Nephron (organoid): ENCODE data around the gene CYP1A1.

Source experiments
- H3K27ac Mint-ChIP-seq, 3 experiments: 2 replicates each; pipeline ENCODE4 v1.8.0; 2020; ENCODE audit warnings: mixed read lengths in 3 of 3, mild to moderate bottlenecking in 2 of 3, moderate library complexity in 1 of 3
- H3K27me3 Mint-ChIP-seq: 2 replicates; pipeline ENCODE4 v1.8.0; 2021; ENCODE audit warnings: low read depth, mild to moderate bottlenecking, moderate library complexity, mixed read lengths
- H3K36me3 Mint-ChIP-seq: 2 replicates; pipeline ENCODE4 v1.8.0; 2020; ENCODE audit warnings: low read depth, mixed read lengths
- H3K4me1 Mint-ChIP-seq: 2 replicates; pipeline ENCODE4 v1.8.0; 2020; ENCODE audit warnings: mixed read lengths
- H3K4me3 Mint-ChIP-seq, 3 experiments: 2 replicates each; pipeline ENCODE4 v1.8.0; 2020; ENCODE audit warnings: mild to moderate bottlenecking in 3 of 3, mixed read lengths in 3 of 3, moderate library complexity in 2 of 3
- H3K9me3 Mint-ChIP-seq: 2 replicates; pipeline ENCODE4 v1.8.0; 2020; ENCODE audit warnings: mixed read lengths
- CTCF ChIP-seq, 3 experiments: fragments of 200-600 bp; sonication (generic); IDR thresholded peaks; one replicate each; pipeline ENCODE4 v1.5.0; 2021; ENCODE audit warnings: antibody characterized with exemption in 3 of 3; ENCODE audit not compliant: unreplicated experiment in 3 of 3

The CYP1A1 gene

GRCh38 chr15:74725225-74725774 is at the start of gene CYP1A1:
Gene CYP1A1 (minus strand): TSS chr15:74725528. CDS start chr15:74723097, 2,431 bp downstream.
- no peaks in the 10 kb centered on the region for H3K4me1 Mint-ChIP-seq
- no peak for TF ChIP-seq CTCF (IDR thresholded peaks at IDR 0.05; ENCODE audit: unreplicated experiment in 3 of 3)
- no peak within 1 kb of the TSS for H3K27ac Mint-ChIP-seq
- peak within 1 kb of the TSS; percentile 72 to 81 (median 74) for H3K4me3 Mint-ChIP-seq
- H3K27me3 Mint-ChIP-seq, result peaks cover 59% of the 10 kb centered on the region
- H3K36me3 Mint-ChIP-seq, result peaks cover 7% of the 10 kb centered on the region
- H3K9me3 Mint-ChIP-seq, result peaks cover 3% of the 10 kb centered on the region

- H3K27me3 Mint-ChIP-seq, result peaks cover 6% of the 10 kb centered on the region
Measured at GRCh38 chr15:74773731-74774252, 48.5 kb upstream of the CYP1A1 start.

GRCh38 chr15:74773329-74773728 is 48.0 kb upstream of the CYP1A1 start:
- peak overlapping the region in 1 of 3 experiments; percentile 48 for H3K27ac Mint-ChIP-seq
- H3K4me3 Mint-ChIP-seq, result no peak overlapping the region
- H3K9me3 Mint-ChIP-seq, result no peaks in the 10 kb centered on the region
- no peak for TF ChIP-seq CTCF (IDR thresholded peaks at IDR 0.05; ENCODE audit: unreplicated experiment in 3 of 3)
- no peaks in the 10 kb centered on the region for H3K36me3 Mint-ChIP-seq
- peaks cover 10% of the 10 kb centered on the region for H3K27me3 Mint-ChIP-seq
- peaks cover 21% of the 10 kb centered on the region for H3K4me1 Mint-ChIP-seq

More at GRCh38 chr15:74773731-74774252, 48.5 kb upstream of the CYP1A1 start:
- H3K4me3 Mint-ChIP-seq, result no peak overlapping the region
- H3K27ac Mint-ChIP-seq, result peak overlapping the region in 1 of 3 experiments; percentile 48
- no peaks in the 10 kb centered on the region for H3K36me3 Mint-ChIP-seq
- H3K4me1 Mint-ChIP-seq, result peaks cover 23% of the 10 kb centered on the region
- TF ChIP-seq CTCF (IDR thresholded peaks at IDR 0.05; ENCODE audit: unreplicated experiment in 3 of 3), result no peak
- no peaks in the 10 kb centered on the region for H3K9me3 Mint-ChIP-seq

GRCh38 chr15:74770211-74770903 is 45.0 kb upstream of the CYP1A1 start:
- TF ChIP-seq CTCF (IDR thresholded peaks at IDR 0.05; ENCODE audit: unreplicated experiment in 3 of 3), result no peak
- Mint-ChIP-seq H3K4me3 (no peak overlapping the region), H3K4me1 (peaks cover 6% of the 10 kb centered on the region), H3K27ac (no peak overlapping the region), H3K27me3 (peaks cover 13% of the 10 kb centered on the region), H3K9me3 (no peaks in the 10 kb centered on the region), H3K36me3 (no peaks in the 10 kb centered on the region)

- Mint-ChIP-seq H3K27me3 (peaks cover 14% of the 10 kb centered on the region), H3K27ac (no peak overlapping the region), H3K9me3 (no peaks in the 10 kb centered on the region), H3K4me3 (no peak overlapping the region), H3K4me1 (peaks cover 7% of the 10 kb centered on the region), H3K36me3 (no peaks in the 10 kb centered on the region)
- TF ChIP-seq CTCF (IDR thresholded peaks at IDR 0.05; ENCODE audit: unreplicated experiment in 3 of 3), result no peak
Measured at GRCh38 chr15:74769463-74770025, 44.2 kb upstream of the CYP1A1 start.
